Choroid plexus epithelial cell (primary cell): ENCODE results near the gene C1QB.

Experiments used
- DNase-seq: peaks from one replicate; pipeline ENCODE4 v3.0.0-alpha.2; 2010; ENCODE audit warnings: low read depth
- H3K4me3 ChIP-seq: 2 replicates; pipeline ENCODE4 v1.5.1; 2011; ENCODE audit warnings: low read depth, mild to moderate bottlenecking, control low read depth, low read length, moderate library complexity
- CTCF ChIP-seq: conservative IDR thresholded peaks from 2 replicates; pipeline ENCODE4 v1.5.1; 2011; ENCODE audit warnings: low read depth, mild to moderate bottlenecking, control low read depth, inconsistent platforms, low read length, moderate library complexity

Gene C1QB

GRCh38 chr1:22629886-22630285 lies 23.1 kb upstream of the C1QB start:
- no peak for TF ChIP-seq CTCF
- H3K4me3 ChIP-seq, result no peak overlapping the region
- no peak for DNase-seq

- no peak for DNase-seq
- TF ChIP-seq CTCF, result no peak
- H3K4me3 ChIP-seq, result no peak overlapping the region
Measured at GRCh38 chr1:22633697-22634463, 19.2 kb upstream of the C1QB start.

GRCh38 chr1:22635436-22635835 lies 17.6 kb upstream of the C1QB start:
- no peak overlapping the region for H3K4me3 ChIP-seq
- no peak for DNase-seq
- no peak for TF ChIP-seq CTCF

- DNase-seq, result no peak
- no peak for TF ChIP-seq CTCF
Measured at GRCh38 chr1:22636353-22636752, 16.7 kb upstream of the C1QB start, which contains the start of gene C1QA. Gene C1QA (plus strand): TSS chr1:22636628. CDS start chr1:22637617, 989 bp downstream.

GRCh38 chr1:22636927-22637326 lies 16.1 kb upstream of the C1QB start:
- no peak for TF ChIP-seq CTCF

More at GRCh38 chr1:22636353-22636752, 16.7 kb upstream of the C1QB start, which contains the start of gene C1QA:
- no peak within 1 kb of the TSS for H3K4me3 ChIP-seq

GRCh38 chr1:22637907-22638445 lies 15.1 kb upstream of the C1QB start:
- no peak for TF ChIP-seq CTCF
- no peak for DNase-seq

More at GRCh38 chr1:22636927-22637326, 16.1 kb upstream of the C1QB start:
- no peak for DNase-seq
- H3K4me3 ChIP-seq, result no peak overlapping the region

More at GRCh38 chr1:22637907-22638445, 15.1 kb upstream of the C1QB start:
- no peak overlapping the region for H3K4me3 ChIP-seq
